Mesendoderm (in vitro differentiated cells): ENCODE data around the gene C1GALT1.
"Not testable (repeated sequence)": the region's sequence is repeated elsewhere in the genome, so short reads cannot be mapped to it uniquely, and the experiment has no call there.

Source experiments
- DNase-seq: peaks from one replicate; pipeline ENCODE4 v3.0.0; 2013
- H2AK5ac ChIP-seq: 2 replicates; pipeline ENCODE4 v1.6.1; 2013; ENCODE audit warnings: low read length, inconsistent platforms
- H2BK120ac ChIP-seq: 2 replicates; pipeline ENCODE4 v1.6.1; 2013; ENCODE audit warnings: low read depth, mild to moderate bottlenecking, low read length, moderate library complexity, mixed read lengths
- H2BK15ac ChIP-seq: replicated peaks from 2 replicates; pipeline ENCODE4 v1.6.1; 2013; ENCODE audit warnings: low read depth, mild to moderate bottlenecking, moderate library complexity
- H2BK5ac ChIP-seq: 2 replicates; pipeline ENCODE4 v1.6.1; 2013; ENCODE audit warnings: low read length, inconsistent platforms
- H3K18ac ChIP-seq: 2 replicates; pipeline ENCODE4 v1.6.1; 2013; ENCODE audit warnings: mild to moderate bottlenecking, low read length, mixed read lengths
- H3K23ac ChIP-seq: one replicate; pipeline ENCODE4 v1.6.1; 2013; ENCODE audit warnings: low read length
- H3K27ac ChIP-seq: 2 replicates; pipeline ENCODE4 v1.5.1; 2013; ENCODE audit warnings: low read depth, mild to moderate bottlenecking, inconsistent platforms, low read length, moderate library complexity
- H3K27me3 ChIP-seq: 2 replicates; pipeline ENCODE4 v1.6.1; 2013; ENCODE audit warnings: low read length, control low read depth, mild to moderate bottlenecking, inconsistent platforms; ENCODE audit not compliant: insufficient read depth, poor library complexity
- H3K36me3 ChIP-seq: 2 replicates; pipeline ENCODE4 v1.6.1; 2013; ENCODE audit warnings: low read length, inconsistent platforms; ENCODE audit not compliant: control insufficient read depth, insufficient read depth
- H3K4ac ChIP-seq: one replicate; pipeline ENCODE4 v1.6.1; 2013; ENCODE audit warnings: low read depth, mild to moderate bottlenecking, low read length, moderate library complexity
- H3K4me1 ChIP-seq: 2 replicates; pipeline ENCODE4 v1.6.1; 2013; ENCODE audit warnings: low read depth, low read length, inconsistent platforms; ENCODE audit not compliant: control insufficient read depth
- H3K4me2 ChIP-seq: 2 replicates; pipeline ENCODE4 v1.6.1; 2013; ENCODE audit warnings: low read length
- H3K4me3 ChIP-seq: 2 replicates; pipeline ENCODE4 v1.5.1; 2013; ENCODE audit warnings: mild to moderate bottlenecking, low read length
- H3K56ac ChIP-seq: one replicate; pipeline ENCODE4 v1.6.1; 2013; ENCODE audit warnings: low read length
- H3K79me1 ChIP-seq: 2 replicates; pipeline ENCODE4 v1.6.1; 2013; ENCODE audit warnings: low read length, inconsistent platforms
- H3K79me2 ChIP-seq: 2 replicates; pipeline ENCODE4 v1.6.1; 2013; ENCODE audit warnings: mild to moderate bottlenecking, low read length; ENCODE audit not compliant: control insufficient read depth, insufficient read depth
- H3K9ac ChIP-seq: 2 replicates; pipeline ENCODE4 v1.6.1; 2013; ENCODE audit warnings: low read length, inconsistent platforms
- H4K5ac ChIP-seq: one replicate; pipeline ENCODE4 v1.6.1; 2013; ENCODE audit warnings: low read length
- H4K8ac ChIP-seq: one replicate; pipeline ENCODE4 v1.6.1; 2013; ENCODE audit warnings: low read depth, mild to moderate bottlenecking, control low read depth, low read length, moderate library complexity
- WGBS: extraction: QIAGEN DNeasy Blood & Tissue Kit; methylation state at CpG from one replicate; pipeline ENCODE4 v1.1.7; 2013; ENCODE audit warnings: low lambda C conversion rate, missing lambda C conversion rate; ENCODE audit not compliant: insufficient coverage; ENCODE audit errors: extremely low coverage; 5-methylcytosine and 5-hydroxymethylcytosine counted together

Gene C1GALT1

GRCh38 chr7:7138897-7139296 lies 43.4 kb upstream of the C1GALT1 start:
- Histone ChIP-seq H4K8ac (no peak overlapping the region), H2BK15ac (no peak overlapping the region), H4K5ac (no peak overlapping the region), H3K23ac (no peak overlapping the region), H3K79me2 (no peaks in the 10 kb centered on the region), H3K4me2 (no peak overlapping the region), H2AK5ac (no peak overlapping the region), H3K4me1 (no peaks in the 10 kb centered on the region), H3K4ac (no peak overlapping the region), H2BK5ac (no peak overlapping the region), H3K79me1 (no peaks in the 10 kb centered on the region), H2BK120ac (no peak overlapping the region), H3K9ac (no peak overlapping the region), H3K18ac (no peak overlapping the region), H3K56ac (no peak overlapping the region), H3K36me3 (no peaks in the 10 kb centered on the region), H3K27me3 (no peaks in the 10 kb centered on the region), H3K27ac (no peak overlapping the region), H3K4me3 (no peak overlapping the region)
- DNase-seq, result no peak
- no CpG with 5 or more reads among the region's 8 CpGs for WGBS

GRCh38 chr7:7143404-7143803 lies 38.9 kb upstream of the C1GALT1 start:
- H3K4me3 ChIP-seq, H3K9ac ChIP-seq: not testable (repeated sequence)

GRCh38 chr7:7145151-7145550 lies 37.2 kb upstream of the C1GALT1 start:
- H3K4me2 ChIP-seq, H3K56ac ChIP-seq, H3K18ac ChIP-seq, H2BK5ac ChIP-seq, H3K4me1 ChIP-seq, H3K79me1 ChIP-seq, H3K27me3 ChIP-seq, H3K23ac ChIP-seq, H4K8ac ChIP-seq, H3K79me2 ChIP-seq, H2AK5ac ChIP-seq, H4K5ac ChIP-seq, H3K36me3 ChIP-seq, H3K4me3 ChIP-seq, H3K9ac ChIP-seq, H2BK120ac ChIP-seq, H3K27ac ChIP-seq, H2BK15ac ChIP-seq, DNase-seq, H3K4ac ChIP-seq: not testable (repeated sequence)
- no CpG with 5 or more reads among the region's 4 CpGs for WGBS

More at GRCh38 chr7:7143404-7143803, 38.9 kb upstream of the C1GALT1 start:
- not testable (repeated sequence) for H4K5ac ChIP-seq, H2AK5ac ChIP-seq, H3K79me2 ChIP-seq, H3K23ac ChIP-seq, DNase-seq, H2BK15ac ChIP-seq, H3K27me3 ChIP-seq, H3K4me1 ChIP-seq, H4K8ac ChIP-seq, H3K56ac ChIP-seq, H3K27ac ChIP-seq, H2BK5ac ChIP-seq, H3K4ac ChIP-seq, H3K36me3 ChIP-seq, H2BK120ac ChIP-seq, H3K4me2 ChIP-seq, H3K79me1 ChIP-seq, H3K18ac ChIP-seq
- no CpG with 5 or more reads among the region's 1 CpG for WGBS

- DNase-seq, result no peak
- Histone ChIP-seq H3K4ac (no peak overlapping the region), H2AK5ac (no peak overlapping the region), H3K36me3 (no peaks in the 10 kb centered on the region), H4K5ac (no peak overlapping the region), H3K23ac (no peak overlapping the region), H2BK15ac (no peak overlapping the region), H3K27me3 (no peaks in the 10 kb centered on the region), H2BK120ac (no peak overlapping the region), H3K4me3 (no peak overlapping the region), H3K4me1 (no peaks in the 10 kb centered on the region), H3K4me2 (no peak overlapping the region), H2BK5ac (no peak overlapping the region), H3K9ac (no peak overlapping the region), H4K8ac (no peak overlapping the region), H3K27ac (no peak overlapping the region), H3K18ac (no peak overlapping the region), H3K79me2 (no peaks in the 10 kb centered on the region), H3K56ac (no peak overlapping the region), H3K79me1 (no peaks in the 10 kb centered on the region)
- WGBS, result no CpG with 5 or more reads among the region's 3 CpGs
These were observed 35.5 kb upstream of the C1GALT1 start for GRCh38 chr7:7146837-7147236.

- Histone ChIP-seq H3K56ac (no peak overlapping the region), H4K8ac (no peak overlapping the region), H3K79me2 (no peaks in the 10 kb centered on the region), H3K18ac (no peak overlapping the region), H3K4me1 (no peaks in the 10 kb centered on the region), H3K4me3 (no peak overlapping the region), H2BK120ac (no peak overlapping the region), H3K9ac (no peak overlapping the region), H3K79me1 (no peaks in the 10 kb centered on the region), H3K27me3 (no peaks in the 10 kb centered on the region), H2BK5ac (no peak overlapping the region), H3K4me2 (no peak overlapping the region), H3K23ac (no peak overlapping the region), H2AK5ac (no peak overlapping the region), H2BK15ac (no peak overlapping the region), H3K4ac (no peak overlapping the region), H3K27ac (no peak overlapping the region), H4K5ac (no peak overlapping the region), H3K36me3 (no peaks in the 10 kb centered on the region)
- peak; percentile 25 for DNase-seq
- WGBS, result no CpG with 5 or more reads among the region's 7 CpGs
These were observed 33.4 kb upstream of the C1GALT1 start for GRCh38 chr7:7148798-7149481.

- no peak overlapping the region for H4K8ac ChIP-seq
- H3K36me3 ChIP-seq, result no peaks in the 10 kb centered on the region
- H3K4ac ChIP-seq, result no peak overlapping the region
- no peak overlapping the region for H4K5ac ChIP-seq
- no peak overlapping the region for H3K18ac ChIP-seq
- no peak for DNase-seq
- no peaks in the 10 kb centered on the region for H3K27me3 ChIP-seq
- no CpG with 5 or more reads among the region's 3 CpGs for WGBS
- no peak overlapping the region for H3K56ac ChIP-seq
- H3K23ac ChIP-seq, result no peak overlapping the region
- no peak overlapping the region for H3K4me3 ChIP-seq
- no peaks in the 10 kb centered on the region for H3K79me1 ChIP-seq
- H3K9ac ChIP-seq, result no peak overlapping the region
- no peaks in the 10 kb centered on the region for H3K4me1 ChIP-seq
- H3K27ac ChIP-seq, result no peak overlapping the region
- H2BK15ac ChIP-seq, result no peak overlapping the region
- no peak overlapping the region for H3K4me2 ChIP-seq
- no peak overlapping the region for H2AK5ac ChIP-seq
- no peaks in the 10 kb centered on the region for H3K79me2 ChIP-seq
- no peak overlapping the region for H2BK120ac ChIP-seq
- H2BK5ac ChIP-seq, result no peak overlapping the region
These were observed 31.1 kb upstream of the C1GALT1 start for GRCh38 chr7:7151285-7151684.
